Hematopoietic multipotent progenitor cell treated with erythropoietin and hydrocortisone succinate and interleukin-3 and kit ligand, for 8 days (in vitro differentiated cells): ENCODE measurements around the gene ICA1.

Experiments
- DNase-seq: peaks from one replicate; pipeline ENCODE4 v3.0.0-alpha.2; 2015

Gene ICA1

DNA sequence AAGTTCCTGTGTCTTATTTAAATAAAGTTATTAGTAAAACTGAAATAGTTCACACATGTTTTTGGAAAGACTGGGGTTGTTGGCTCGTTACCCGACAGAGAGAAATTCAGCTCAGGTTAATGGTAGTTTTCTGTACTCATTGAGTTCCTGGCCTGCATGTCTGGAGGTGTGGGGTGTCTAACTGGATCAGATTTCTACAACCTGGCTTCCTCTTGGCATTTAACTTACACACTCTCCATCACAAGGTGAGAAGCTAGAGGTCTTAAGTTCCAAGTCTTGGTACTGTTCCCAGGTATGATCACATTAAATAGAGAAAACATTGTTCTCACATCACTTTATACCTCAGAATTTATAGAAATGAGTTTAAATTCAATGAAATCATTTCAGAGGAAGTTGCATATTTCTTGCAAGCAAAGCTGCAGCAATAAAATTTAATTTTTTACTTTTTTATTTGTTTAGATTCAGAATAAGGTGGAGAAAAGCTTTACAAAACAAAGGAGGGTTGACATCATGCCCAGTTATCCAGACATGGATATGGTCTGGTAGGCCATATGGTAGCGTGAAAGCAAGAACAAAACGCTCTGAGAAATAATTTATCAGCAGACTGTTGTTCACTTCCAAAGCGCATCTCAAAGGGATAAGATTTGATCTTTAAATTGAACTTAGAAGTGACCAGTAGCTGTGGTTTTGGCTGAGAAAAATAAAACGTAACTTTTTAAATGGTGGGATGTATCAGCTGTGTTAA is 172.8 kb downstream of the ICA1 start:
- no peak for DNase-seq

DNA sequence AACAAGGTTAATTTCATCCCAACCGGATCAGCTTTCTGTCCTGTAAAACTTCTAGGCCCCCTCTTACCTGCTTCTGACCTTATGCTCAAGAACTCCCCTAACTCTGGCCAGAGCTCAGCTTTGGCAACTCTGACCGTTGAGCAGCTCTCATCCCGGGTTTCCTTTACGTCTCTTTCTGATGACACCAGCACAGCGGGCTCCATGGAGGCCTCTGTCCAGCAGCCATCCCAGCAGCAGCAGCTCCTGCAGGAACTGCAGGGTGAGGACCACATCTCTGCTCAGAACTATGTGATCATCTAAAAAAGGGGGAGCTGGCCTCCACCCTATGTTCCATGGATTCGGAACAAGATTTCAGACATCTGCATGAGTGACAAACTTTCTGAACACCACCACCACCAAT is 175.7 kb downstream of the ICA1 start:
- no peak for DNase-seq

DNA sequence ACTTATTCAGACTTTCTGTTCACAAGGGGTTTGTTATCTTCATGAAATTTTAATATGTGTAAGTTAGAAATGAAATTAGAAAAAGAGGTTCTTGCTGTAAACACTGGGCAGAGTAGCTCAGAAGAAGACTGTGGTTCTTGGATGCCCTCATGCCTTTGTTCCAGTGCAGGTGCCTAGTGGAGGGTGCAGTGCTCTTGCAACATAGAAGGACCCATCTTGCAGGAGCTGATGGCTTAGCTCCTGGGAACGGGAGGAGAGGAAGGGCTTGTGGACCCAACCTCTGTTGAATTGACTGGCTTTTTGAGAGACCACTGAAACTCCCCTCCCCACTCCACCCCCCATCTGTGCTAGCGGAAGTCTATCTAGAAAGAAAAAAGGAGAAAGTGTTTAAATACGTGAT is 176.5 kb downstream of the ICA1 start:
- no peak for DNase-seq

DNA sequence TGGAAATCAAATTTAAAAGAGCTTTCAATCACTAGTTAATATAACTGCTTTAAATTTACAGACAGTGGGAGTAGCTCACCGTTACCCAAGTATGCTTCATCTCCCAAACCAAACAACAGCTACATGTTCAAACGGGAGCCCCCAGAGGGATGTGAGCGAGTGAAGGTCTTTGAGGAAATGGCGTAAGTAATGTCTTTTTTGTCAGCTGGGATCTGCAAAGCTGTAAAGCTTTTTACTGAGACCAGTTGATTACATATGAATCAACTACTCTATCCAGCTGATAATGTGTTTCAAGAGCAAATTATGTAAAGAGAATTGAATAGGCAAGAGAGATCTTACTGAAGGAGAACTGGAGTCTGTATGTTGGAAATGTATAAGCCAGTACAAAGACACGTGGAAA is 177.1 kb downstream of the ICA1 start:
- no peak for DNase-seq

DNA sequence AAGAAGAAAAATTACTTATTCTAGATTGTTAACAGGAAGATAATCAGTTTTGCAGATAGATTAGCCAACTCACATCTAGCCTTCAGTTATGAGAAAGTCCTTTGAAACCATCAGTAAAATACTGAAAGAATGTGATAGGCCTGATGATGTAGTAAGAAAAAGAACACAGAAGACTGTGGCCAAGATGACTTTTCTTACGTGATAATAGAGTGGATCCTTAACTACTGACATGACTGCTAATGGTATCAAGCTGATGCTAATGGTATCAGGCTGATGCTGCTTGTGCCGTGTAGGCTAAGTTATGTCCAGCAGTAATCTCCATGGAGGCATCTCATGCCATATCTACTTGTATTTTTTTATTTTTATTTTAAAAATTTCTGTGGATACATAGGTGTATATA is 179.2 kb downstream of the ICA1 start:
- DNase-seq: no peak

DNA sequence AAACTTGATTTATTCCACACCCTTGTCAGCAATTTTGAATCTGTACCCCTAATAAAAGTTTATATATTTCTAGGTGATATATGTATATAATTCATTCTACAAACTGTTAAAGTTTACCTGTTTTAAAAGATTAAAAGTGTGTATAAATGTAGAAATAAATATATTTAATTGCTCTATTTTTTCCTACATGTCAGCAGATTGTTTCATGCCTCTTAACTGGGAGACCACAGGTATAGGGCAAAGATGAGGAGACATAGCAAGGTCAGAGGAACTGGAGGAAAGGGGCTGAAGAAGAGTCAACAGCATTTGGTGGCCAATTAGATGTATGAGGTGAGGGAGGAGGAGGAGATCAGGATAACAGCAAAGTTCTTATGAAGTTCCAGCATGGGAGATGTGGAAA is 183.5 kb downstream of the ICA1 start:
- no peak for DNase-seq

DNA sequence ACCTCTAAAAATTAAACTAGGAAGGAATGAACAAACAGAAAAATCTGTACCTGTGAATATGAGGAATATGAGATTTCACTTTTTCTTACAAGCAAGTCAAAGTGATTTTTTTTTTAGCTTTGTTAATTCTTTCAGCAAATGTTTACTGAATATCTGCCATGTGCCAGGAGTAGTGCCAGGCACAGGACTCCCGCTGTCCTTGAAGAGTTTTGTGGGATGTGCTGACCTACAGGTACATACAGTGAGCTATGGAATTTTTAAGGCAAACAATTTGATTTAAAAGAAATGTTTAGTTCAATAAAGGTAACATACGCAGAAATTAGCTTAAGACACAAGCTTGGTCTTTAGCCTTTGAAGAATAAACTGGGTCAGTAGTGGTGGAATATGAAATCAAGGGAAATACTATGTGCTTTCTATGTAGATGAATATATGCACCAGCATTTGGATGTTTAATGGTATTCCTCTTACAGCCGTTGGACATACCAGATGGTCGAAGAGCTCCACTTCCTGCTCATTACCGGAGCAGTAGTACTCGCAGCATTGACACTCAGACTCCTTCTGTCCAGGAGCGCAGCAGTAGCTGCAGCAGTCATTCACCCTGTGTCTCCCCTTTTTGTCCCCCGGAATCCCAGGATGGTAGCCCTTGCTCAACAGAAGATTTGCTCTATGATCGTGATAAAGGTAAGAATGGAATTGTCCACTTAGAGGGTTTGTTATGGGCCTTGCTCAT is 191.4 kb downstream of the ICA1 start:
- DNase-seq: no peak

GRCh38 chr7:8068892-8069686 is 192.9 kb downstream of the ICA1 start:
- no peak for DNase-seq

- DNase-seq: peak; percentile 36
Observed at GRCh38 chr7:8065356-8065813, 196.6 kb downstream of the ICA1 start.

GRCh38 chr7:8064828-8065227 is 197.1 kb downstream of the ICA1 start:
- no peak for DNase-seq

DNA sequence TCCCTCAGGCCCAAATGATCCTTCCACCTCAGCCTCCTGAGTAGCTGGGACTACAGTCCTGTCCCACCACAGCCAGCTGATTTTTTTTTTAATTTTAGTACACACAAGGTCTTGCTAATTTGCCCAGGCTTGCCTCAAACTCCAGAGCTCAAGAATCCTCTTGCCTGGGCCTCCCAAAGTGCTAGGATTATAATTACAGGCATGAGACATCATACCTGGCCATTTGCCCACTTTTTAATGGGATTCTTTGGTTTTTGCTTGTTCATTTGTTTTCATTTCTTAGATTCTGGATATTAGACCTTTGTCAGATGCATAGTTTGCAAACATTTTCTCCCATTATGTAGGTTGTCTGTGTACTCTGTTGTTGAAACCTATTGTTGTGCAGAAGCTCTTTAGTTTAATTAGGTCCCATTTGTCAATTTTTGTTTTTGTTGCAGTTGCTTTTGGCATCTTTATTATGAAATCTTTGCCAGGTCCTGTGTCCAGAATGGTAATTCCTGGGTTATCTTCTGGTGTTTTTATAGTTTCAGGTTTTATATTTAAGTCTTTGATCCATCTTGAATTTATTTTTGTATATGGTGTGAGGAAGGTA is 198.2 kb downstream of the ICA1 start:
- peak; percentile 16 for DNase-seq

DNA sequence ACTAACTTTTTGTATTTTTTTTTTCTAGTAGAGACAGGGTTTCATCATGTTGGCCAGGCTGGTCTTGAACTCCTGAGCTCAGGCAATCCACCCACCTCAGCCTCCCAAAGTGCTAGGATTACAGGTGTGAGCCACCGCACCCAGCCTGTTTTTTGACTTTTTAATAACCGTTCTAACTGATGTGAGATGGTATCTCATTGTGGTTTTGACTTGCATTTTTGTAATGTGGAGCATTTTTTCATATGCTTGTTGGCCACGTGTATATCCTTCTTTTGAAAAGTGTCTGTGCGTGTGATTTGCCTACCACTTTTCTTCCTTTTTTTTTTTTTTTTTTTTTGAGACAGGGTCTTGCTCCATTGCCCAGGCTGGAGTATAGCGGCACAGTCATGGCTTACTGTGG is 198.7 kb downstream of the ICA1 start:
- peak; percentile 11 for DNase-seq
